Measurements from ENCODE around the gene GPR39. TPM values are rescaled to one million over a fixed set of nuclear protein-coding genes. Genes with fewer than 3 reads are reported as not detected.
"Not testable (repeated sequence)": the region's sequence is repeated elsewhere in the genome, so short reads cannot be mapped to it uniquely, and the experiment has no call there.

GPR39 gene
- total RNA-seq, 4 donors from 2014 or later = 2.8 to 9.7 (median 5.4) TPM

GRCh38 chr2:132387126-132387525 lies 29.5 kb upstream of the GPR39 start:
- H3K36me3 ChIP-seq = no peaks in the 10 kb centered on the region
- no peak for DNase-seq
- H3K4me3 ChIP-seq (replicated peaks in 1 of 3) = no peak overlapping the region
- no peaks in the 10 kb centered on the region for H3K9me3 ChIP-seq
- 89 to 96% methylated on average over 1 of the region's 1 CpG for WGBS, 2 donors
- H3K27me3 ChIP-seq = no peaks in the 10 kb centered on the region
- H3K4me1 ChIP-seq = no peaks in the 10 kb centered on the region
- TF ChIP-seq POLR2A (IDR thresholded peaks at IDR 0.05) = no peak
- no peak overlapping the region for H3K27ac ChIP-seq
- intact Hi-C loops (cut with DNase I) = no loop called here

- 95 to 100% methylated on average over 3 of the region's 3 CpGs for WGBS, 2 donors
- Histone ChIP-seq H3K27me3 (no peaks in the 10 kb centered on the region), H3K4me3 (replicated peaks in 1 of 3) (no peak overlapping the region), H3K36me3 (no peaks in the 10 kb centered on the region), H3K27ac (no peak overlapping the region), H3K9me3 (no peaks in the 10 kb centered on the region), H3K4me1 (no peaks in the 10 kb centered on the region)
- TF ChIP-seq POLR2A (IDR thresholded peaks at IDR 0.05) (no peak), CTCF (IDR thresholded peaks at IDR 0.05) (no peak)
- intact Hi-C loops (cut with DNase I) = no loop called here
- no peak for DNase-seq
These were observed 26.5 kb upstream of the GPR39 start for GRCh38 chr2:132390076-132390475.

- TF ChIP-seq POLR2A (IDR thresholded peaks at IDR 0.05) (no peak), CTCF (IDR thresholded peaks at IDR 0.05) (no peak)
- peak in 1 of 2 donors; percentile 34 for DNase-seq
- no peaks in the 10 kb centered on the region for H3K9me3 ChIP-seq
- no peak overlapping the region for H3K27ac ChIP-seq
- no peaks in the 10 kb centered on the region for H3K27me3 ChIP-seq
- no peak overlapping the region for H3K4me3 ChIP-seq (replicated peaks in 1 of 3)
- intact Hi-C loops (cut with DNase I) = no loop called here
- H3K36me3 ChIP-seq = no peaks in the 10 kb centered on the region
- 6 to 32% methylated on average over 2 to 3 of the region's 3 CpGs for WGBS, 2 donors
- H3K4me1 ChIP-seq = no peaks in the 10 kb centered on the region
These were observed 25.2 kb upstream of the GPR39 start for GRCh38 chr2:132391378-132391777.

GRCh38 chr2:132392221-132392620 lies 24.4 kb upstream of the GPR39 start:
- Histone ChIP-seq H3K4me1 (no peaks in the 10 kb centered on the region), H3K27ac (no peak overlapping the region), H3K36me3 (no peaks in the 10 kb centered on the region), H3K27me3 (no peaks in the 10 kb centered on the region), H3K4me3 (replicated peaks in 1 of 3) (no peak overlapping the region), H3K9me3 (no peaks in the 10 kb centered on the region)
- 60 to 69% methylated on average over 2 of the region's 2 CpGs for WGBS, 2 donors
- DNase-seq = no peak
- TF ChIP-seq CTCF (IDR thresholded peaks at IDR 0.05) = no peak
- no peak for TF ChIP-seq POLR2A (IDR thresholded peaks at IDR 0.05)
- intact Hi-C loops (cut with DNase I) = no loop called here

GRCh38 chr2:132392879-132393278 lies 23.7 kb upstream of the GPR39 start:
- no peaks in the 10 kb centered on the region for H3K27me3 ChIP-seq
- no peak for TF ChIP-seq POLR2A (IDR thresholded peaks at IDR 0.05)
- no peak for TF ChIP-seq CTCF (IDR thresholded peaks at IDR 0.05)
- intact Hi-C loops (cut with DNase I) = no loop called here
- WGBS, 2 donors = 82 to 90% methylated on average over 7 of the region's 7 CpGs
- no peak for DNase-seq
- H3K36me3 ChIP-seq = no peaks in the 10 kb centered on the region
- no peaks in the 10 kb centered on the region for H3K4me1 ChIP-seq
- no peak overlapping the region for H3K4me3 ChIP-seq (replicated peaks in 1 of 3)
- no peak overlapping the region for H3K27ac ChIP-seq
- H3K9me3 ChIP-seq = no peaks in the 10 kb centered on the region

- H3K27ac ChIP-seq; H3K9me3 ChIP-seq; H3K36me3 ChIP-seq; H3K4me3 ChIP-seq (replicated peaks in 1 of 3); DNase-seq; H3K27me3 ChIP-seq; H3K4me1 ChIP-seq; intact Hi-C loops (cut with DNase I): not testable (repeated sequence)
- 66 to 81% methylated on average over 3 of the region's 3 CpGs for WGBS, 2 donors
These were observed 19.6 kb upstream of the GPR39 start for GRCh38 chr2:132397042-132397441.

All from thyroid gland (tissue), 4 donors.